Loucy (cell line): Measurements from ENCODE around the gene MMADHC.

ENCODE experiments used
- H2AFZ ChIP-seq: fragments of 200-600 bp; sonication (generic); 2 replicates; pipeline ENCODE4 v1.6.0; 2016; ENCODE audit warnings: antibody characterized with exemption, mild to moderate bottlenecking, low read length, moderate library complexity
- H3F3A ChIP-seq: fragments of 200-600 bp; 2 replicates; pipeline ENCODE4 v1.6.0; 2016; ENCODE audit warnings: antibody characterized with exemption, low read depth, mild to moderate bottlenecking
- H3K27me3 ChIP-seq: fragments of 200-600 bp; sonication (generic); 2 replicates; pipeline ENCODE4 v1.6.1; 2014; ENCODE audit warnings: low read length, mild to moderate bottlenecking; ENCODE audit not compliant: insufficient read depth, poor library complexity, severe bottlenecking
- H3K36me3 ChIP-seq: fragments of 200-600 bp; sonication (generic); 2 replicates; pipeline ENCODE4 v1.6.1; 2016; ENCODE audit warnings: low read length; ENCODE audit not compliant: insufficient read depth
- H3K4me1 ChIP-seq: fragments of 200-600 bp; sonication (generic); 2 replicates; pipeline ENCODE4 v1.5.1; 2014; ENCODE audit warnings: low read length, mild to moderate bottlenecking; ENCODE audit not compliant: insufficient read depth, poor library complexity, severe bottlenecking
- H3K4me2 ChIP-seq: fragments of 200-600 bp; sonication (generic); 2 replicates; pipeline ENCODE4 v1.6.0; 2014; ENCODE audit warnings: antibody characterized with exemption, low read length, low read depth, mild to moderate bottlenecking; ENCODE audit not compliant: poor library complexity, severe bottlenecking
- H3K4me3 ChIP-seq: fragments of 200-600 bp; sonication (generic); 2 replicates; pipeline ENCODE4 v1.5.1; 2014; ENCODE audit warnings: low read length, mild to moderate bottlenecking, mixed read lengths; ENCODE audit not compliant: poor library complexity, severe bottlenecking
- H3K79me2 ChIP-seq: fragments of 200-600 bp; sonication (generic); 2 replicates; pipeline ENCODE4 v1.6.1; 2014; ENCODE audit warnings: low read length; ENCODE audit not compliant: insufficient read depth
- H3K9ac ChIP-seq: fragments of 200-600 bp; sonication (generic); 2 replicates; pipeline ENCODE4 v1.6.0; 2014; ENCODE audit warnings: mild to moderate bottlenecking, low read depth, low read length, moderate library complexity; ENCODE audit not compliant: poor library complexity, severe bottlenecking
- H3K9me2 ChIP-seq: fragments of 200-600 bp; sonication (generic); replicated peaks from 2 replicates; pipeline ENCODE4 v1.6.1; 2016; ENCODE audit warnings: low read depth, low read length, mixed read lengths
- H3K9me3 ChIP-seq: fragments of 200-600 bp; sonication (generic); 2 replicates; pipeline ENCODE4 v1.6.1; 2014; ENCODE audit warnings: mild to moderate bottlenecking, antibody characterized with exemption, low read length, low read depth; ENCODE audit not compliant: insufficient read depth
- H4K20me1 ChIP-seq: fragments of 200-600 bp; sonication (generic); 2 replicates; pipeline ENCODE4 v1.6.0; 2014; ENCODE audit warnings: antibody characterized with exemption, low read length, mild to moderate bottlenecking; ENCODE audit not compliant: insufficient read depth, poor library complexity, severe bottlenecking
- CTCF ChIP-seq: fragments of 200-600 bp; sonication (generic); conservative IDR thresholded peaks from 2 replicates; pipeline ENCODE4 v1.5.1; 2014; ENCODE audit warnings: mild to moderate bottlenecking, antibody characterized with exemption, low read length
- EZH2phosphoT487 ChIP-seq: fragments of 200-600 bp; IDR thresholded peaks from 2 replicates; pipeline ENCODE4 v1.6.1; 2018; ENCODE audit warnings: antibody characterized with exemption, mild to moderate bottlenecking, moderate library complexity, borderline replicate concordance

Gene MMADHC

GRCh38 chr2:149629026-149629425 is 41.5 kb upstream of the MMADHC start:
- TF ChIP-seq CTCF (no peak), EZH2phosphoT487 (no peak)
- H3F3A ChIP-seq, result no peaks in the 10 kb centered on the region
- no peak overlapping the region for H3K4me3 ChIP-seq
- no peaks in the 10 kb centered on the region for H3K9me3 ChIP-seq
- H3K4me1 ChIP-seq, result no peaks in the 10 kb centered on the region
- H3K79me2 ChIP-seq, result no peaks in the 10 kb centered on the region
- no peaks in the 10 kb centered on the region for H3K27me3 ChIP-seq
- no peak overlapping the region for H3K4me2 ChIP-seq
- no peaks in the 10 kb centered on the region for H4K20me1 ChIP-seq
- H3K9ac ChIP-seq, result no peak overlapping the region
- H2AFZ ChIP-seq, result no peak overlapping the region
- H3K9me2 ChIP-seq, result no peaks in the 10 kb centered on the region
- no peaks in the 10 kb centered on the region for H3K36me3 ChIP-seq

DNA sequence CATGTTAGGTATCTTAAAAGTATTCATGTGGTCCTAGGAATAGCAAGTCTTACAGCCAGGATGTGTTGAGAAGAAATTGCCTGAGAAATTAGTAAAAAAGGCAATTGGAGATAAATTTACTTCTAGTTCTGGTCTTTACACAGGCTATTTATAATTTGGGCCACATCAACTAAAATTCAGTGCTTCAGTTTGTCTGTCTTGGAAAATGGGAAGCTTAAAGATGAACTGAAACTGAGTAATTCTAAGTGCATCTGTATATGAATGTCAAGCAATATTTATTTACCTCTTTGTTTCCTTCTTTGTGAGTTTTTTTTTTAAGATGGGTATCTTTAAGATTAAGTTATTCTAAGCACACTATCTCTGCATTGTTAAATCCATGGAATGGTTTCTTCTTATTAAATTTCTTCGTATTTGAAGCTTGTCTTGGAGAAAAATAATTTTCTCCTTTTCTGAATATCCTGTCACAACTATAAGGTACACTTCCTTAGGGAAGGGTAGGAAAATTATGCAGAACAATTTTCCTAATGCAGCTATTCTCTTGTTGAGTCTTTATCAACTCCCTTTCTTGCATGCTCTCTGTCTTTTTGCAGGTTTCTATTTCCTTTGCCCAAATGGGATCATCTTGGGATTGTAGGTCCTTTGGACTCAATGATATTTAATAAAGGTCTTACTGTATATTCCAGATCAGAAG is 39.7 kb upstream of the MMADHC start:
- no peak overlapping the region for H3K4me3 ChIP-seq
- TF ChIP-seq EZH2phosphoT487 (no peak), CTCF (no peak)
- no peaks in the 10 kb centered on the region for H3F3A ChIP-seq

DNA sequence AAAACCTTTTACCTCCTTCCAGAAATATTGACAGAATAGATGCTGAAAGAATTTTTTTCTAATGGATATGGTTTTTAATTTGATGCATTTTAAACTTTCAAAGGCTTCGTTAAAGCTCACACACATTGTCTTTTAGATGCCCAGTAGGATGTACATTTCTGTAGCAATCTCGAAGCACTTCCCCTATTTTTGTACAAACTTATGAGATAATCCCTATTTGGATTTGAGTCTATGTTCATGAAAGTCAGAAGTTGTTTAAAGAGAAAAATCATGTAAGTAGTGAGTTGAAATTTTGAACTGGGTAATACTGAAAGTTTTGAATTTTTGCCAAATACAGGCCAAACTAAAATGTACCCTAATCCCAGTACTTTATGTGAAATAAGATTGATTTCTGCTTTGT is 38.1 kb upstream of the MMADHC start:
- H2AFZ ChIP-seq, result no peak overlapping the region
- TF ChIP-seq CTCF, result no peak
- TF ChIP-seq EZH2phosphoT487, result no peak
- H3K9me3 ChIP-seq, result no peaks in the 10 kb centered on the region
- no peaks in the 10 kb centered on the region for H4K20me1 ChIP-seq
- H3K4me3 ChIP-seq, result no peak overlapping the region
- no peak overlapping the region for H3K4me2 ChIP-seq
- no peaks in the 10 kb centered on the region for H3K9me2 ChIP-seq
- H3K36me3 ChIP-seq, result no peaks in the 10 kb centered on the region
- no peaks in the 10 kb centered on the region for H3K4me1 ChIP-seq
- no peak overlapping the region for H3K9ac ChIP-seq
- no peaks in the 10 kb centered on the region for H3K79me2 ChIP-seq
- H3K27me3 ChIP-seq, result no peaks in the 10 kb centered on the region
- H3F3A ChIP-seq, result no peaks in the 10 kb centered on the region

More for the DNA sequence above, 39.7 kb upstream of the MMADHC start:
- Histone ChIP-seq H3K4me2 (no peak overlapping the region), H3K9me2 (no peaks in the 10 kb centered on the region), H3K27me3 (no peaks in the 10 kb centered on the region), H3K9me3 (no peaks in the 10 kb centered on the region), H3K4me1 (no peaks in the 10 kb centered on the region), H3K79me2 (no peaks in the 10 kb centered on the region), H3K9ac (no peak overlapping the region), H3K36me3 (no peaks in the 10 kb centered on the region), H2AFZ (no peak overlapping the region), H4K20me1 (no peaks in the 10 kb centered on the region)
